Measurements from ENCODE around the gene KRT72.

Gene KRT72

DNA sequence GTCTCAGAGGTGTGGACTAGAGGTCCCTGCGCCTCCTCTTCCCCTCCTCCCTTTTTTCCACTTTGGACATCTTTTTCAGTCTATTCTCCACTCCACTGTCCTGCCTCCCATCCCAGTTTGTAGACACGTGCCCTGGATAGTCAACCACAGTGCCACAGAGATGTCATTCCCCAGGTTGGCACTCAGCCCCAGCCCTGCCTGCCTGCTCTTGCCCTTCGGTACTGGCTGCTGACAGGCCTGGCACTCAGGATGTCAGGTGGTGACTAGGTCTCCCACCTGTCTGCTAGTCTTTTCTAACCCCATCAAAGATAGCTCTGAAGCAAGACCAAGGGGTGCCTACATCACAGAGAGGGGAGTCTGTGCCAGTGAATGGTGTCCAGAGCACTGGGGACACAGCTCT is 64.2 kb downstream of the KRT72 start:
- no peak overlapping the region for H3K4me3 ChIP-seq (ENCODE audit: insufficient read depth, low read length, poor library complexity, severe bottlenecking)
- no peaks in the 10 kb centered on the region for H3K9me3 ChIP-seq (ENCODE audit: insufficient read depth, low read length)
- no peak overlapping the region for H2AFZ ChIP-seq (ENCODE audit: low read depth, low read length, severe bottlenecking)
- no peak overlapping the region for H3K27ac ChIP-seq (ENCODE audit: low read depth, low read length)
- no peaks in the 10 kb centered on the region for H3F3A ChIP-seq (ENCODE audit: insufficient read depth)
- no peak overlapping the region for H3K9ac ChIP-seq (ENCODE audit: low read length)
- H3K36me3 ChIP-seq (ENCODE audit: low read length) = no peaks in the 10 kb centered on the region
- H3K79me2 ChIP-seq (ENCODE audit: insufficient read depth, low read length) = no peaks in the 10 kb centered on the region
- H4K20me1 ChIP-seq (ENCODE audit: low read depth, low read length) = no peaks in the 10 kb centered on the region
- no peaks in the 10 kb centered on the region for H3K9me2 ChIP-seq (replicated peaks; ENCODE audit: insufficient read depth, low read length)
- no peak for TF ChIP-seq EZH2phosphoT487 (conservative IDR thresholded peaks at IDR 0.05; ENCODE audit: low read length)
- TF ChIP-seq, protein P1, sequence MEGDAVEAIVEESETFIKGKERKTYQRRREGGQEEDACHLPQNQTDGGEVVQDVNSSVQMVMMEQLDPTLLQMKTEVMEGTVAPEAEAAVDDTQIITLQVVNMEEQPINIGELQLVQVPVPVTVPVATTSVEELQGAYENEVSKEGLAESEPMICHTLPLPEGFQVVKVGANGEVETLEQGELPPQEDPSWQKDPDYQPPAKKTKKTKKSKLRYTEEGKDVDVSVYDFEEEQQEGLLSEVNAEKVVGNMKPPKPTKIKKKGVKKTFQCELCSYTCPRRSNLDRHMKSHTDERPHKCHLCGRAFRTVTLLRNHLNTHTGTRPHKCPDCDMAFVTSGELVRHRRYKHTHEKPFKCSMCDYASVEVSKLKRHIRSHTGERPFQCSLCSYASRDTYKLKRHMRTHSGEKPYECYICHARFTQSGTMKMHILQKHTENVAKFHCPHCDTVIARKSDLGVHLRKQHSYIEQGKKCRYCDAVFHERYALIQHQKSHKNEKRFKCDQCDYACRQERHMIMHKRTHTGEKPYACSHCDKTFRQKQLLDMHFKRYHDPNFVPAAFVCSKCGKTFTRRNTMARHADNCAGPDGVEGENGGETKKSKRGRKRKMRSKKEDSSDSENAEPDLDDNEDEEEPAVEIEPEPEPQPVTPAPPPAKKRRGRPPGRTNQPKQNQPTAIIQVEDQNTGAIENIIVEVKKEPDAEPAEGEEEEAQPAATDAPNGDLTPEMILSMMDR (IDR thresholded peaks at IDR 0.05; ENCODE audit: insufficient read depth, low read length, poor library complexity, severe bottlenecking) = no peak
- H3K4me2 ChIP-seq (ENCODE audit: low read depth, low read length, poor library complexity, severe bottlenecking) = no peak overlapping the region
- no peaks in the 10 kb centered on the region for H3K27me3 ChIP-seq (ENCODE audit: low read length)
